Ishikawa (cell line): ENCODE data around the gene RPRD1B.

ENCODE experiments used
- CEBPB ChIP-seq: IDR thresholded peaks from 2 replicates; pipeline ENCODE4 v1.6.1; 2012
- CREB1 ChIP-seq: IDR thresholded peaks from 2 replicates; pipeline ENCODE4 v1.6.1; 2012; ENCODE audit warnings: low read depth
- EGR1 ChIP-seq: IDR thresholded peaks from 2 replicates; pipeline ENCODE4 v1.6.1; 2012
- EP300 ChIP-seq: IDR thresholded peaks from 2 replicates; pipeline ENCODE4 v1.6.1; 2012; ENCODE audit warnings: borderline replicate concordance
- FOXM1 ChIP-seq: IDR thresholded peaks from 2 replicates; pipeline ENCODE4 v1.6.1; 2012; ENCODE audit warnings: low read depth, borderline replicate concordance
- NFIC ChIP-seq: IDR thresholded peaks from 2 replicates; pipeline ENCODE4 v1.6.1; 2012
- RAD21 ChIP-seq: IDR thresholded peaks from 2 replicates; pipeline ENCODE4 v1.6.1; 2012; ENCODE audit warnings: low read depth
- TAF1 ChIP-seq: IDR thresholded peaks from 2 replicates; pipeline ENCODE4 v1.6.1; 2012; ENCODE audit warnings: low read depth, mild to moderate bottlenecking
- TCF12 ChIP-seq: IDR thresholded peaks from 2 replicates; pipeline ENCODE4 v1.6.1; 2012; ENCODE audit warnings: low read depth
- TEAD4 ChIP-seq: IDR thresholded peaks from 2 replicates; pipeline ENCODE4 v1.6.1; 2012
- YY1 ChIP-seq: IDR thresholded peaks from 2 replicates; pipeline ENCODE4 v1.6.1; 2012; ENCODE audit warnings: low read depth
- ZBTB7A ChIP-seq: IDR thresholded peaks from 2 replicates; pipeline ENCODE4 v1.6.1; 2012; ENCODE audit warnings: low read depth
- TF ChIP-seq, protein P1 (sequence below): IDR thresholded peaks from 2 replicates; pipeline ENCODE4 v1.6.1; 2012; ENCODE audit warnings: low read depth, mild to moderate bottlenecking
- TF ChIP-seq, protein P2 (sequence below): IDR thresholded peaks from 2 replicates; pipeline ENCODE4 v1.6.1; 2012
- TF ChIP-seq, protein P3 (sequence below): IDR thresholded peaks from 2 replicates; pipeline ENCODE4 v1.6.1; 2012

The RPRD1B gene

GRCh38 chr20:38139156-38139912 is 105.8 kb downstream of the RPRD1B start:
- TF ChIP-seq CEBPB (no peak), ZBTB7A (no peak), EGR1 (no peak), FOXM1 (no peak), EP300 (no peak), NFIC (no peak), TAF1 (no peak), RAD21 (no peak), TCF12 (no peak), YY1 (no peak), TEAD4 (no peak), CREB1 (no peak)
- TF ChIP-seq, protein P1, sequence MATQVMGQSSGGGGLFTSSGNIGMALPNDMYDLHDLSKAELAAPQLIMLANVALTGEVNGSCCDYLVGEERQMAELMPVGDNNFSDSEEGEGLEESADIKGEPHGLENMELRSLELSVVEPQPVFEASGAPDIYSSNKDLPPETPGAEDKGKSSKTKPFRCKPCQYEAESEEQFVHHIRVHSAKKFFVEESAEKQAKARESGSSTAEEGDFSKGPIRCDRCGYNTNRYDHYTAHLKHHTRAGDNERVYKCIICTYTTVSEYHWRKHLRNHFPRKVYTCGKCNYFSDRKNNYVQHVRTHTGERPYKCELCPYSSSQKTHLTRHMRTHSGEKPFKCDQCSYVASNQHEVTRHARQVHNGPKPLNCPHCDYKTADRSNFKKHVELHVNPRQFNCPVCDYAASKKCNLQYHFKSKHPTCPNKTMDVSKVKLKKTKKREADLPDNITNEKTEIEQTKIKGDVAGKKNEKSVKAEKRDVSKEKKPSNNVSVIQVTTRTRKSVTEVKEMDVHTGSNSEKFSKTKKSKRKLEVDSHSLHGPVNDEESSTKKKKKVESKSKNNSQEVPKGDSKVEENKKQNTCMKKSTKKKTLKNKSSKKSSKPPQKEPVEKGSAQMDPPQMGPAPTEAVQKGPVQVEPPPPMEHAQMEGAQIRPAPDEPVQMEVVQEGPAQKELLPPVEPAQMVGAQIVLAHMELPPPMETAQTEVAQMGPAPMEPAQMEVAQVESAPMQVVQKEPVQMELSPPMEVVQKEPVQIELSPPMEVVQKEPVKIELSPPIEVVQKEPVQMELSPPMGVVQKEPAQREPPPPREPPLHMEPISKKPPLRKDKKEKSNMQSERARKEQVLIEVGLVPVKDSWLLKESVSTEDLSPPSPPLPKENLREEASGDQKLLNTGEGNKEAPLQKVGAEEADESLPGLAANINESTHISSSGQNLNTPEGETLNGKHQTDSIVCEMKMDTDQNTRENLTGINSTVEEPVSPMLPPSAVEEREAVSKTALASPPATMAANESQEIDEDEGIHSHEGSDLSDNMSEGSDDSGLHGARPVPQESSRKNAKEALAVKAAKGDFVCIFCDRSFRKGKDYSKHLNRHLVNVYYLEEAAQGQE: no peak
- TF ChIP-seq, protein P2, sequence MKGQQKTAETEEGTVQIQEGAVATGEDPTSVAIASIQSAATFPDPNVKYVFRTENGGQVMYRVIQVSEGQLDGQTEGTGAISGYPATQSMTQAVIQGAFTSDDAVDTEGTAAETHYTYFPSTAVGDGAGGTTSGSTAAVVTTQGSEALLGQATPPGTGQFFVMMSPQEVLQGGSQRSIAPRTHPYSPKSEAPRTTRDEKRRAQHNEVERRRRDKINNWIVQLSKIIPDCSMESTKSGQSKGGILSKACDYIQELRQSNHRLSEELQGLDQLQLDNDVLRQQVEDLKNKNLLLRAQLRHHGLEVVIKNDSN: no peak
- TF ChIP-seq, protein P3, sequence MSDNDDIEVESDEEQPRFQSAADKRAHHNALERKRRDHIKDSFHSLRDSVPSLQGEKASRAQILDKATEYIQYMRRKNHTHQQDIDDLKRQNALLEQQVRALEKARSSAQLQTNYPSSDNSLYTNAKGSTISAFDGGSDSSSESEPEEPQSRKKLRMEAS: no peak

DNA sequence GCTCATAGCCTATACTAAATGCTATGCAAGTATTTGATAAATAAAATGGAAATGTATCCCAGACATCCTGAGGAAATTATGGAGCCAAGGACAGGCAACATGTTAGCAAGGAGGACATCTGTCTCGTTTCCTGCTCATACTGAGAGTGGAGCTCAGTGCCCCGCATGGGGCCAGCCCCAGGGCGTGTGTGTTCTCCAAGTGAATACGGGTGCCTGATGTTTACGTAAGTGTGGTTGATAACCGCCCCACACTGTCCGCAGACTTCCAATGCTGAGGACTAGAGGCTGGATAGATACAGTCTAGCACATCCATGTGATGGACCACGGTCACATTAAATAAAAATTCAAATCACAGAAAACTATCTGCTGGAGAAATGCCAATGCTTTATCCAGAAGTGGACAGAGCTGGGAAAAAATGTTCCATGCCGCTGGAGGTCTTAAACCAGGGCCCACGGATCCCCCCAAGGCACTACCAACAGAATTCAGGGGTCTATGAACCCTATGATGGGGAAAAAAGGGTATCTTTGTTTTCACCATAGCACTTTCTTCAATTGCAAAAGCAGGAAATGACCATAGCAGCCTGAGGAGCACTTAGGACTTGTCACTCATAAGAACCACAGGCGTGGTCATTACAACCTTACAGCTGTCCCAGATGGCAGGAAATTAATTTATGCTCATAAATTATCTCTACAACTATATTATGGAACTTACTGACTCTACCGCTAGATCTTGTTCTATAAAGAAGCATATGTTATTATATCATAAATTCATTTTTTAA is 106.6 kb downstream of the RPRD1B start:
- TF ChIP-seq YY1: no peak
- no peak for TF ChIP-seq EGR1
- TF ChIP-seq FOXM1: no peak
- TF ChIP-seq ZBTB7A: no peak
- TF ChIP-seq NFIC: no peak
- TF ChIP-seq, protein P3: no peak
- no peak for TF ChIP-seq CEBPB
- TF ChIP-seq CREB1: no peak
- no peak for TF ChIP-seq EP300
- TF ChIP-seq, protein P1: no peak

DNA sequence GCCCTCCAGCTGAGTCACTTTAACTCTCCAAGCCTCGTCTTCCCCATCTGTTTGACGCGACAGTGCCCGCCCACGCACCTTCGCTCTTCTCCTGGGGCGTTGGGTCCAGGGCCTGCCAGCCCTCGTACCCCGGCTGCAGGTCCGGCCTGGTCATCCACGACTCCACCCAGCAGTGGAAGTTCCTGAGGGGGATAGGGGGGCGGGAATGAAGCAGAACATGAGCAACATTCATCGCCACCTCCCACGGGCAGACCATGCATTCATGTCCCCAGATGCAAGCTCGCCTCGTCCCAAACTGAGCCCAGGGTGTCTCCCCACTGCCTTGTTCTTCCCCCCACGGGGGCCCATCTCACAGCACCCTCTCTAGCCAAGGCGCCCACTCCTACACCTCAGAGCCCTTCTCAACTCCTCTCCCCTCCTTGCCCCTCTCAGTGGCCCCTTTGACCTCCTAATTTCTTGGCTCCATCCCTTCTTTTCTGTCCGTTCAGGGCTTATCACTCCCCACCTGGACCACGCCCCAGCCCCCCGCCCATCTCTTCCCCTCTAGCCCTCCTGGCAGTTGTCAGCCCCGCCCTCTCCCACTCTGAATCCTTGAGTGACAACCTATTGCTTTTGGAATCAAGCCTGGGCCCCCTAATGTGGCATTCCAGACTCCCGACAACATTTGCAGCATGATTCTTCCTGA is 107.8 kb downstream of the RPRD1B start:
- TF ChIP-seq RAD21: no peak
